NB4 (cell line): ENCODE results near the gene RANBP17.

Source experiments
- CTCF ChIP-seq: IDR thresholded peaks from one replicate; pipeline ENCODE4 v1.5.1; 2012; ENCODE audit warnings: low read depth, low read length
- MAX ChIP-seq: IDR thresholded peaks from 2 replicates; pipeline ENCODE4 v1.6.1; 2011; ENCODE audit warnings: low read depth, low read length
- MYC ChIP-seq: IDR thresholded peaks from 2 replicates; pipeline ENCODE4 v1.6.1; 2011; ENCODE audit warnings: low read depth, low read length
- POLR2A ChIP-seq: IDR thresholded peaks from 2 replicates; pipeline ENCODE4 v1.6.1; 2011; ENCODE audit warnings: mild to moderate bottlenecking; ENCODE audit not compliant: insufficient read length; ENCODE audit errors: extremely low read depth

GRCh38 chr5:171223927-171224326, 362.1 kb downstream of the RANBP17 start:
- no peak for TF ChIP-seq CTCF
- no peak for TF ChIP-seq MAX
- no peak for TF ChIP-seq POLR2A
- TF ChIP-seq MYC = no peak
